Measurements from ENCODE around the gene PTP4A2.

GRCh38 chr1:31871703-31872102 is 66.5 kb downstream of the PTP4A2 start:
- TF ChIP-seq YY1 (IDR thresholded peaks at IDR 0.05; ENCODE audit: insufficient read depth, insufficient read length) (no peak), ZNF274 (IDR thresholded peaks at IDR 0.05; ENCODE audit: low read depth, low read length) (no peak), SUZ12 (IDR thresholded peaks at IDR 0.05; ENCODE audit: extremely low read depth, insufficient read depth, insufficient read length) (no peak)

All from NT2/D1 (cell line).